ENCODE measurements around the gene CSMD2. TPM values are rescaled to one million over a fixed set of nuclear protein-coding genes. Genes with fewer than 3 reads are reported as not detected.

Gene CSMD2
- total RNA-seq, 2 experiments from 2014 or later: not detected

GRCh38 chr1:33736496-33736895 is 428.5 kb downstream of the CSMD2 start:
- POLR2A ChIA-PET: no interaction called here
- no peak for DNase-seq
- Mint-ChIP-seq H3K4me3 (no peak overlapping the region), H3K4me1 (ENCODE audit: low read depth) (no peaks in the 10 kb centered on the region), H3K27ac (no peak overlapping the region), H3K36me3 (no peaks in the 10 kb centered on the region), H3K9me3 (no peaks in the 10 kb centered on the region), H3K27me3 (peaks cover 11% of the 10 kb centered on the region)
- intact Hi-C loops (cut with micrococcal nuclease): no loop called here
- CTCF ChIA-PET: interaction anchor here (0.6 kb wide), 1 partner anchor 13 kb away, joined by 3 read pairs; no protein-coding TSS in a partner anchor

DNA sequence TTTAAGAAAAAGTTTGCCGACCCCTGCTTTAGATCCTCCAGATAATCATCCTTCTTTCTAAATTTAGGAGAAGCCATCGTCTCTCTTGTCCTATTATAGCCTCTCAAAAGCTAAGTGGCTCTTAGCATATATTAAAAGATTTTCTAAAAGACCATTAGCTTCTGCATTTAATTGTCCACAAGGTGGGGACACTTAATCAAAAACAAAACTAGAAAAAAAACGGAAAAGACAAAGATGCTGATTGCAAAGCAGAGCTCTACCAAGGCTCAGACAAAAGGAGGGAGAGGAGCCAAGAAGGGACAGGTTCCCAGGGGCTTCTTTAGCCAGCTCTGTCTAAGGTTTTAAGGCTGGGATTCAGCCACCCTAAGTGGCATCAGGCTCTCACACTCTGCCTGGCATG is 429.4 kb downstream of the CSMD2 start:
- Mint-ChIP-seq H3K4me3 (no peak overlapping the region), H3K27ac (no peak overlapping the region), H3K9me3 (no peaks in the 10 kb centered on the region), H3K27me3 (peaks cover 10% of the 10 kb centered on the region), H3K36me3 (no peaks in the 10 kb centered on the region), H3K4me1 (ENCODE audit: low read depth) (no peaks in the 10 kb centered on the region)
- ChIA-PET POLR2A (no interaction called here), CTCF (no interaction called here)
- intact Hi-C loops (cut with micrococcal nuclease): no loop called here
- no peak for DNase-seq

DNA sequence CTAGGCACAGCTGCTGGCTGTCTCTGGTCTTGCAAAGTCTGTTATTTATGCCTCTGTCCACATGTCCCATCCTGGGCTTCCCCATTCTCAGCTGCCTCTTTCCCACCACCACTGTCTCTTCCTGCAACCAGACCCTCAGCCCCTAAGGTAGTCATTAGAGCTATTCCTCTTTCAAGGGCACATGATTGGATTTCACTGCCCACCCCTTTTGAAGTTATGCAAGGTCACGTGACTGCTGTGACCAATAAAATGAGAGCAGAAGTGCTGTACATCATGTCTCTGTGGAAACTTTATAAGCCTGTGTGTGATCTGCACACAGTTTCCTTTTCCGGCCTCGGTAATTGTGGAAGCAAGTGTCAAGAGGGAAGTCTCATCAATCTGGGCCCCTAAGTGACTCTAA is 437.7 kb downstream of the CSMD2 start:
- CTCF ChIA-PET: no interaction called here

DNA sequence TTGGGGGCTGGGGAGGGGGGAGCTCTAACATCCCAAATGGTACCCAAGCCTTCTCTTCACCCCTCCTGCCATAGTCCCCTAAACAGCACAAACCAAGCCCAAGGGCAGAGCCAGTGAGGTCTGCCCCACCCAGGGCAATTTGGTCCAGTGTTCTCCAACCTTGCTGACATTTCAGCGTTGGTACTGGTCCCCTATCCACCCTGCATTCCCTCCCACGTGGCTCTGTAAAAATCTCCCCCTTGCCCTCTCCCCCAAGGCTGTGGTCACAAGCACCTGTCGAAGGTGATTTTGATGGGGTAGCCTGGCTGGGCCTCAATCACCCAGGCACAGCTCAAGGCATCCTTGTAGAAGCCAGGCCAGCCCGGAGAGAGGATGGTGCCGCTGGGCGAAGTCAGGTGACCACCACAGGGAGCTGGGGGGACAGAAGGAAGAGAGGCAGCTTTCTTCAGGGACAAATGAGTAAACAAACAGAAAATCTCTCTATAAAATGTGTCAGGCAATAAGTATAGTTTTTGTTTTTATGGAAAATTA is 438.7 kb downstream of the CSMD2 start:
- DNase-seq: no peak
- Mint-ChIP-seq H3K36me3 (no peaks in the 10 kb centered on the region), H3K4me3 (no peak overlapping the region), H3K27me3 (peaks cover 7% of the 10 kb centered on the region), H3K9me3 (no peaks in the 10 kb centered on the region), H3K4me1 (ENCODE audit: low read depth) (no peaks in the 10 kb centered on the region), H3K27ac (no peak overlapping the region)
- ChIA-PET POLR2A (no interaction called here), CTCF (no interaction called here)
- intact Hi-C loops (cut with micrococcal nuclease): no loop called here

More for the DNA sequence above, 437.7 kb downstream of the CSMD2 start:
- H3K4me1 Mint-ChIP-seq (ENCODE audit: low read depth): no peaks in the 10 kb centered on the region
- peaks cover 11% of the 10 kb centered on the region for H3K27me3 Mint-ChIP-seq
- H3K27ac Mint-ChIP-seq: no peak overlapping the region
- no peaks in the 10 kb centered on the region for H3K9me3 Mint-ChIP-seq
- no peak for DNase-seq
- no peaks in the 10 kb centered on the region for H3K36me3 Mint-ChIP-seq
- POLR2A ChIA-PET: no interaction called here
- no peak overlapping the region for H3K4me3 Mint-ChIP-seq
- intact Hi-C loops (cut with micrococcal nuclease): no loop called here

- H3K27me3 Mint-ChIP-seq: peaks cover 7% of the 10 kb centered on the region
- no peaks in the 10 kb centered on the region for H3K9me3 Mint-ChIP-seq
- H3K4me1 Mint-ChIP-seq (ENCODE audit: low read depth): no peaks in the 10 kb centered on the region
- no peak for DNase-seq
- intact Hi-C loops (cut with micrococcal nuclease): no loop called here
- ChIA-PET POLR2A (no interaction called here), CTCF (no interaction called here)
- H3K36me3 Mint-ChIP-seq: no peaks in the 10 kb centered on the region
- H3K27ac Mint-ChIP-seq: no peak overlapping the region
- no peak overlapping the region for H3K4me3 Mint-ChIP-seq
Measured at GRCh38 chr1:33725556-33726160, 439.4 kb downstream of the CSMD2 start.

DNA sequence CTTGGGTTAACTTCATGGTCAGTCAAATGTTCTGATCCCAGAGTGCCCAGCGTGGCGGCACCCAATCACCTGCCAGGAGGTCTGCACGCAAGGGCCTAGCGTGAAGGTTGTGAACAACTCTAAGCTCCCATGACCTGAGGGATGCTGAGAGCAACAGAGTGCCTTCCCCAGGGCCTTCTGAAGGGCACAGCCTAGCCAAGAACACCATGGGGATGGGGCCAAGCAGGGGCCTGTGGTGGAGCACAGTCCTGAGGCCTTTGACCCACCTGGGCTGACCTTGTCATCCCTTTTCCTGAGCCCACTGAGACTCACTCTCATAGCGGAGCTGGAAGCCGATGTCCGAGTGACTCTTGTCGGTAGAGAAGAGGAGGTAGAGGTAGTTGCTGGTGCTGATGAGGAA is 440.0 kb downstream of the CSMD2 start:
- Mint-ChIP-seq H3K9me3 (no peaks in the 10 kb centered on the region), H3K4me1 (ENCODE audit: low read depth) (no peaks in the 10 kb centered on the region), H3K4me3 (no peak overlapping the region), H3K27me3 (peaks cover 7% of the 10 kb centered on the region), H3K36me3 (no peaks in the 10 kb centered on the region), H3K27ac (no peak overlapping the region)
- POLR2A ChIA-PET: no interaction called here
- intact Hi-C loops (cut with micrococcal nuclease): no loop called here
- CTCF ChIA-PET: no interaction called here
- DNase-seq: no peak

DNA sequence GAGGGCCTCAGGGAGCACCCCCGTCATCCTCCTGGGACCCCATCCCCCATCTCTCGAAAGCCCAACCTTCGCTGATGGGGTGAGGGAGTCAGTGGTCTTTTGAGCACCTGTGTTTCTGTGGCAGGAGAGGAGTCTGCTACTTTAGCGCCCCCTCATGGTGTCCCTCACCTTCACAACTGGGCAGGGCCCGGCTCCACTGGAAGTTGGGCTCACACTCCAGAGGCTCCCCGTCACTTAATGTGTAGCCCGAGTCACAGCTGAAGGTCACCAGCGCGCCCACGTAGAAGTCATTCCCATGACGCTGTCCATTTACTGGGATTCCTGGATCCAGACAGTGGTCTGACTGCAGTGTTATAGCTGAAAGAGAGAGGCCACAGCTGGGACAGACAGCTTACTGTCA is 440.7 kb downstream of the CSMD2 start:
- H3K9me3 Mint-ChIP-seq: no peaks in the 10 kb centered on the region
- H3K4me1 Mint-ChIP-seq (ENCODE audit: low read depth): no peaks in the 10 kb centered on the region
- H3K27me3 Mint-ChIP-seq: peaks cover 3% of the 10 kb centered on the region
- intact Hi-C loops (cut with micrococcal nuclease): no loop called here
- no peak overlapping the region for H3K4me3 Mint-ChIP-seq
- H3K36me3 Mint-ChIP-seq: no peaks in the 10 kb centered on the region
- POLR2A ChIA-PET: no interaction called here
- CTCF ChIA-PET: no interaction called here
- DNase-seq: no peak
- no peak overlapping the region for H3K27ac Mint-ChIP-seq

- Mint-ChIP-seq H3K4me3 (no peak overlapping the region), H3K4me1 (ENCODE audit: low read depth) (no peaks in the 10 kb centered on the region), H3K27ac (no peak overlapping the region), H3K27me3 (peaks cover 3% of the 10 kb centered on the region), H3K9me3 (no peaks in the 10 kb centered on the region), H3K36me3 (no peaks in the 10 kb centered on the region)
- CTCF ChIA-PET: interaction anchor here (0.7 kb wide), 1 partner anchor 14 kb away, joined by 3 read pairs; no protein-coding TSS in a partner anchor
- POLR2A ChIA-PET: no interaction called here
- no peak for DNase-seq
- intact Hi-C loops (cut with micrococcal nuclease): no loop called here
Measured at GRCh38 chr1:33723251-33723650, 441.8 kb downstream of the CSMD2 start.

GRCh38 chr1:33721301-33721815 is 443.7 kb downstream of the CSMD2 start:
- Mint-ChIP-seq H3K4me1 (ENCODE audit: low read depth) (no peaks in the 10 kb centered on the region), H3K4me3 (no peak overlapping the region), H3K9me3 (no peaks in the 10 kb centered on the region), H3K36me3 (no peaks in the 10 kb centered on the region), H3K27me3 (no peaks in the 10 kb centered on the region), H3K27ac (no peak overlapping the region)
- no peak for DNase-seq
- intact Hi-C loops (cut with micrococcal nuclease): no loop called here
- POLR2A ChIA-PET: no interaction called here
- CTCF ChIA-PET: no interaction called here

DNA sequence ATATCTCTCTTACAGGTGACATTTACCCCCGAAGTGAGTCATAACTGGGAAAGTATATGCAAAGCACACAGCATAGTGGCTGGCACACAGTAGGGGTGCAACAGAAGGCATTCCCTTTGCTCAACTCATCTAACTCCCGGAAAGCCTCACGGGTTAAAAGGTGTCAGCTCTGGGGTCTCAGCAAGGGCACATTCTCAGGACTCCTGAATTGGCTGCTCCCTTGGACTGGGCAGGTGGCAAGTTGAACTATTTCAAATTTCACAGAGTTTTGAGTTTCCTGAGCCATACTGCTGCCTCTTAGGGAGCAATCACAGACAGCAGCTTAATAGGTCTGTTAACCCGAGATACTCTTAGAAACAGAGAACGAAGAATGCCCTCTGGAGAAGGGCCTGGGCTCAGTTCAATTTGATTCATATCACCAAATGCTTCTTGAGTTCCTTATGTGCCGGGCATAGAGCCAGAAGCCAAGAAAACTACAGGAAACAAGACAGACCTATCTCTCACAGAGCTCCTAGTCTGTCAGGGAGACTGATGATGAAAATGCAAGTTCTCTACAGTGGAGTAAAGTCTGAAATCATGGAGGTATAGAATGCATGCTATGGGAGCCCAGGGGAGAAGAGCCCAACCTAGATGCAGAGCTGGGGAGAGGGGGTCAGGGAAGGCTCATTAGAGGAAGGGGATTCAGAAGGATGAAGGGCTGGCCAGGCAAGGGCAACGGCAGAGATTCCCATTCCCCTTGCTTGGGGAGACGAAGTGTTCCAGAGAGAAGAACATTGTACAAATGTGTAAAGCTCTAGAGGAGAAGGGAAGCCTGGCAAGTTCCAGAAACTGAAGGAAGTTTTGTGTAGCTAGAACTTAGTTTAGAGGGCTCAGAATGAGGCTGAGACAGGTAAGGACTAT is 445.0 kb downstream of the CSMD2 start:
- H3K27ac Mint-ChIP-seq: no peak overlapping the region
- POLR2A ChIA-PET: no interaction called here
- CTCF ChIA-PET: interaction anchor here (0.8 kb wide), 1 partner anchor 87 kb away, joined by 3 read pairs; no protein-coding TSS in a partner anchor
- intact Hi-C loops (cut with micrococcal nuclease): no loop called here
- H3K9me3 Mint-ChIP-seq: no peaks in the 10 kb centered on the region
- H3K4me3 Mint-ChIP-seq: no peak overlapping the region
- DNase-seq: no peak
- no peaks in the 10 kb centered on the region for H3K36me3 Mint-ChIP-seq
- H3K4me1 Mint-ChIP-seq (ENCODE audit: low read depth): no peaks in the 10 kb centered on the region
- H3K27me3 Mint-ChIP-seq: no peaks in the 10 kb centered on the region

DNA sequence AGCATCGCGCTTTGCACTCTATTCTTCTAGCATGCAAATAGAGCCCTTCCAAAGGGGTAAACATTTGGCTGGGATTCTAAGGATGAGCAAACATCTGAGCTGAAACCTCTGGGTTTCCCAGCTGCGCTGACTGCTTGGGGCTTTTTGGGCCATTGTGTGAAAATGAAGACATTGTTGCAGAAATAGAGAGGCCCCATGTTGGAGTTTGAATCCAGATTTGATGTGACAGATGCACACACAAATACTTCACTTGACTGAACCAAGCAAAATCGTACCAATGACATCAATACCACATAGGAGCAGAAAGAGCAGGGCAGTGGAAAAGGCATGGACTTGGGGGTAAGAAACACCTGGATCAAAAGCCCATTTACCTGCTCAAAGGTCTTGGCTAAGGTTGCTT is 445.7 kb downstream of the CSMD2 start:
- DNase-seq: no peak
- Mint-ChIP-seq H3K4me1 (ENCODE audit: low read depth) (no peaks in the 10 kb centered on the region), H3K27me3 (no peaks in the 10 kb centered on the region), H3K27ac (no peak overlapping the region), H3K9me3 (no peaks in the 10 kb centered on the region), H3K4me3 (no peak overlapping the region), H3K36me3 (no peaks in the 10 kb centered on the region)
- intact Hi-C loops (cut with micrococcal nuclease): no loop called here
- ChIA-PET CTCF (no interaction called here), POLR2A (no interaction called here)

- H3K27ac Mint-ChIP-seq: no peak overlapping the region
- intact Hi-C loops (cut with micrococcal nuclease): no loop called here
- no peak overlapping the region for H3K4me3 Mint-ChIP-seq
- H3K9me3 Mint-ChIP-seq: no peaks in the 10 kb centered on the region
- no peak for DNase-seq
- H3K4me1 Mint-ChIP-seq (ENCODE audit: low read depth): no peaks in the 10 kb centered on the region
- H3K27me3 Mint-ChIP-seq: no peaks in the 10 kb centered on the region
- ChIA-PET CTCF (no interaction called here), POLR2A (no interaction called here)
- H3K36me3 Mint-ChIP-seq: no peaks in the 10 kb centered on the region
Measured at GRCh38 chr1:33718186-33718585, 446.8 kb downstream of the CSMD2 start.

Measured in activated CD4-positive, alpha-beta memory T cell treated with anti-CD3 and anti-CD28 coated beads for 36 hours (primary cell).